ENCODE data around the gene RUNX1.

The RUNX1 gene

GRCh38 chr21:34845521-34846451 lies 203.3 kb downstream of the RUNX1 start:
- no peak for DNase-seq (ENCODE audit: low spot score)

GRCh38 chr21:34844924-34845238 lies 204.2 kb downstream of the RUNX1 start:
- no peak for DNase-seq (ENCODE audit: low spot score)

- no peak for DNase-seq (ENCODE audit: low spot score)
Observed at GRCh38 chr21:34844013-34844923, 204.8 kb downstream of the RUNX1 start.

GRCh38 chr21:34843562-34843961 lies 205.5 kb downstream of the RUNX1 start:
- DNase-seq (ENCODE audit: low spot score), result no peak

GRCh38 chr21:34841154-34841553 lies 207.9 kb downstream of the RUNX1 start:
- DNase-seq (ENCODE audit: low spot score), result no peak

GRCh38 chr21:34840693-34841092 lies 208.4 kb downstream of the RUNX1 start:
- DNase-seq (ENCODE audit: low spot score), result no peak

GRCh38 chr21:34838956-34839820 lies 209.9 kb downstream of the RUNX1 start:
- DNase-seq (ENCODE audit: low spot score), result no peak

GRCh38 chr21:34836933-34837505 lies 212.1 kb downstream of the RUNX1 start:
- no peak for DNase-seq (ENCODE audit: low spot score)

GRCh38 chr21:34836103-34836932 lies 212.8 kb downstream of the RUNX1 start:
- no peak for DNase-seq (ENCODE audit: low spot score)

- DNase-seq (ENCODE audit: low spot score), result no peak
Observed at GRCh38 chr21:34835526-34835925, 213.6 kb downstream of the RUNX1 start.

- DNase-seq (ENCODE audit: low spot score), result no peak
Observed at GRCh38 chr21:34834852-34835501, 214.1 kb downstream of the RUNX1 start.

GRCh38 chr21:34834290-34834689 lies 214.8 kb downstream of the RUNX1 start:
- no peak for DNase-seq (ENCODE audit: low spot score)

- no peak for DNase-seq (ENCODE audit: low spot score)
Observed at GRCh38 chr21:34833465-34833864, 215.6 kb downstream of the RUNX1 start.

GRCh38 chr21:34830386-34831170 lies 218.5 kb downstream of the RUNX1 start:
- DNase-seq (ENCODE audit: low spot score), result no peak

- DNase-seq (ENCODE audit: low spot score), result no peak
Observed at GRCh38 chr21:34827445-34828235, 221.5 kb downstream of the RUNX1 start.

- DNase-seq (ENCODE audit: low spot score), result no peak
Observed at GRCh38 chr21:34826836-34827235, 222.3 kb downstream of the RUNX1 start.

- no peak for DNase-seq (ENCODE audit: low spot score)
Observed at GRCh38 chr21:34825948-34826548, 223.1 kb downstream of the RUNX1 start.

- no peak for DNase-seq (ENCODE audit: low spot score)
Observed at GRCh38 chr21:34825101-34825500, 224.0 kb downstream of the RUNX1 start.
